HFFc6 (cell line): ENCODE results near the gene CKAP4. TPM values are rescaled to one million over a fixed set of nuclear protein-coding genes. Genes with fewer than 3 reads are reported as not detected.

Experiments
- DNase-seq: peaks from one replicate; pipeline ENCODE4 v3.0.0-alpha.2; 2018
- H3K27ac Mint-ChIP-seq: 2 replicates; pipeline ENCODE4 v1.8.0; 2020; ENCODE audit warnings: mild to moderate bottlenecking, mixed read lengths
- H3K27me3 Mint-ChIP-seq: 2 replicates; pipeline ENCODE4 v1.8.0; 2021; ENCODE audit warnings: mild to moderate bottlenecking, moderate library complexity, mixed read lengths; ENCODE audit not compliant: insufficient read depth
- H3K36me3 Mint-ChIP-seq: 2 replicates; pipeline ENCODE4 v1.8.0; 2021; ENCODE audit warnings: low read depth, mixed read lengths
- H3K4me1 Mint-ChIP-seq: 2 replicates; pipeline ENCODE4 v1.8.0; 2020; ENCODE audit warnings: low read depth, mixed read lengths
- H3K4me3 Mint-ChIP-seq: 2 replicates; pipeline ENCODE4 v1.8.0; 2020; ENCODE audit warnings: mild to moderate bottlenecking, moderate library complexity, mixed read lengths
- H3K9me3 Mint-ChIP-seq: 2 replicates; pipeline ENCODE4 v1.8.0; 2020; ENCODE audit warnings: mild to moderate bottlenecking, mixed read lengths
- CTCF ChIP-seq: fragments of 200-600 bp; sonication (generic); IDR thresholded peaks from 2 replicates; pipeline ENCODE4 v1.5.0; 2021; ENCODE audit warnings: antibody characterized with exemption, mild to moderate bottlenecking
- total RNA-seq, 6 experiments: library from RNA; stranded (reverse); fragmentation: NEBNext Ultra II Directional; extraction: Animal tissue kit (Norgen Biotek cat#: 25700); gene quantifications; 2 replicates in 1 of 6; 3 replicates in 5 of 6; pipeline ENCODE4 v1.2.3, GENCODE V29; 2021

CKAP4 gene
- total RNA-seq, 6 experiments from 2014 or later = 521 to 616 (median 544) TPM

- no peaks in the 10 kb centered on the region for H3K9me3 Mint-ChIP-seq
- H3K27ac Mint-ChIP-seq = peak overlapping the region; percentile 71
- peak; percentile 88 for DNase-seq
- peaks cover 51% of the 10 kb centered on the region for H3K4me1 Mint-ChIP-seq
- no peaks in the 10 kb centered on the region for H3K36me3 Mint-ChIP-seq
- peak overlapping the region; percentile 50 for H3K4me3 Mint-ChIP-seq
- H3K27me3 Mint-ChIP-seq = peaks cover 11% of the 10 kb centered on the region
- TF ChIP-seq CTCF = no peak
Observed at GRCh38 chr12:106195621-106196027, 52.2 kb downstream of the CKAP4 start.

GRCh38 chr12:106194351-106194750, 53.5 kb downstream of the CKAP4 start:
- H3K36me3 Mint-ChIP-seq = no peaks in the 10 kb centered on the region
- no peak overlapping the region for H3K27ac Mint-ChIP-seq
- H3K27me3 Mint-ChIP-seq = peaks cover 5% of the 10 kb centered on the region
- peaks cover 51% of the 10 kb centered on the region for H3K4me1 Mint-ChIP-seq
- no peaks in the 10 kb centered on the region for H3K9me3 Mint-ChIP-seq
- TF ChIP-seq CTCF = no peak
- DNase-seq = no peak
- no peak overlapping the region for H3K4me3 Mint-ChIP-seq

GRCh38 chr12:106193394-106194215, 54.2 kb downstream of the CKAP4 start:
- H3K9me3 Mint-ChIP-seq = no peaks in the 10 kb centered on the region
- no peak for DNase-seq
- H3K36me3 Mint-ChIP-seq = no peaks in the 10 kb centered on the region
- no peak for TF ChIP-seq CTCF
- H3K4me1 Mint-ChIP-seq = peaks cover 48% of the 10 kb centered on the region
- no peak overlapping the region for H3K27ac Mint-ChIP-seq
- peak overlapping the region; percentile 54; the same call in 1 of the 2 replicates for H3K4me3 Mint-ChIP-seq
- peaks cover 5% of the 10 kb centered on the region for H3K27me3 Mint-ChIP-seq

- Mint-ChIP-seq H3K9me3 (no peaks in the 10 kb centered on the region), H3K4me1 (peaks cover 41% of the 10 kb centered on the region), H3K27me3 (peaks cover 6% of the 10 kb centered on the region), H3K36me3 (no peaks in the 10 kb centered on the region), H3K4me3 (peak overlapping the region; percentile 16; the same call in 1 of the 2 replicates), H3K27ac (no peak overlapping the region)
- DNase-seq = no peak
- no peak for TF ChIP-seq CTCF
Observed at GRCh38 chr12:106192659-106193393, 55.0 kb downstream of the CKAP4 start.

- no peaks in the 10 kb centered on the region for H3K36me3 Mint-ChIP-seq
- H3K27ac Mint-ChIP-seq = no peak overlapping the region
- H3K9me3 Mint-ChIP-seq = no peaks in the 10 kb centered on the region
- peaks cover 27% of the 10 kb centered on the region for H3K4me1 Mint-ChIP-seq
- no peak for DNase-seq
- no peak overlapping the region for H3K4me3 Mint-ChIP-seq
- peaks cover 7% of the 10 kb centered on the region for H3K27me3 Mint-ChIP-seq
- no peak for TF ChIP-seq CTCF
Observed at GRCh38 chr12:106190581-106190980, 57.2 kb downstream of the CKAP4 start.
